ENCODE results near the gene SLC25A12. TPM values are rescaled to one million over a fixed set of nuclear protein-coding genes. Genes with fewer than 3 reads are reported as not detected.

The SLC25A12 gene
- total and polyA plus RNA-seq, 2 of the 13 experiments (the other 11 are each of a cell fraction or from before 2014, with no cell fraction given) = 8.1 to 15.9 TPM

- no peak for TF ChIP-seq ZNF142 (CRISPR knock-in tag; IDR thresholded peaks at IDR 0.05)
- no peak for TF ChIP-seq ZNF383 (CRISPR knock-in tag; IDR thresholded peaks at IDR 0.05; ENCODE audit: borderline replicate concordance)
- TF ChIP-seq ZNF614 (CRISPR knock-in tag; IDR thresholded peaks at IDR 0.05; ENCODE audit: borderline replicate concordance) = no peak
- TF ChIP-seq ZNF235 (CRISPR knock-in tag; IDR thresholded peaks at IDR 0.05; ENCODE audit: borderline replicate concordance) = no peak
- TF ChIP-seq, protein P1, sequence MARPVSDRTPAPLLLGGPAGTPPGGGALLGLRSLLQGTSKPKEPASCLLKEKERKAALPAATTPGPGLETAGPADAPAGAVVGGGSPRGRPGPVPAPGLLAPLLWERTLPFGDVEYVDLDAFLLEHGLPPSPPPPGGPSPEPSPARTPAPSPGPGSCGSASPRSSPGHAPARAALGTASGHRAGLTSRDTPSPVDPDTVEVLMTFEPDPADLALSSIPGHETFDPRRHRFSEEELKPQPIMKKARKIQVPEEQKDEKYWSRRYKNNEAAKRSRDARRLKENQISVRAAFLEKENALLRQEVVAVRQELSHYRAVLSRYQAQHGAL (CRISPR knock-in tag; IDR thresholded peaks at IDR 0.05; ENCODE audit: not compliant biosample characterization) = no peak
- no peak for TF ChIP-seq ZNF513 (CRISPR knock-in tag; conservative IDR thresholded peaks at IDR 0.05)
- no peak for TF ChIP-seq ZKSCAN8 (CRISPR knock-in tag; IDR thresholded peaks at IDR 0.05; ENCODE audit: borderline replicate concordance)
- TF ChIP-seq HOXA3 (CRISPR knock-in tag; IDR thresholded peaks at IDR 0.05) = no peak
- no peak for TF ChIP-seq ZNF607 (CRISPR knock-in tag; IDR thresholded peaks at IDR 0.05; ENCODE audit: borderline replicate concordance)
- no peak for TF ChIP-seq ZNF616 (CRISPR knock-in tag; IDR thresholded peaks at IDR 0.05; ENCODE audit: low read depth)
- TF ChIP-seq PAWR (CRISPR knock-in tag; IDR thresholded peaks at IDR 0.05; ENCODE audit: borderline replicate concordance) = no peak
- TF ChIP-seq SETDB1 (CRISPR knock-in tag; IDR thresholded peaks at IDR 0.05; ENCODE audit: borderline replicate concordance) = no peak
- TF ChIP-seq, protein P2, sequence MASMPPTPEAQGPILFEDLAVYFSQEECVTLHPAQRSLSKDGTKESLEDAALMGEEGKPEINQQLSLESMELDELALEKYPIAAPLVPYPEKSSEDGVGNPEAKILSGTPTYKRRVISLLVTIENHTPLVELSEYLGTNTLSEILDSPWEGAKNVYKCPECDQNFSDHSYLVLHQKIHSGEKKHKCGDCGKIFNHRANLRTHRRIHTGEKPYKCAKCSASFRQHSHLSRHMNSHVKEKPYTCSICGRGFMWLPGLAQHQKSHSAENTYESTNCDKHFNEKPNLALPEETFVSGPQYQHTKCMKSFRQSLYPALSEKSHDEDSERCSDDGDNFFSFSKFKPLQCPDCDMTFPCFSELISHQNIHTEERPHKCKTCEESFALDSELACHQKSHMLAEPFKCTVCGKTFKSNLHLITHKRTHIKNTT (CRISPR knock-in tag; IDR thresholded peaks at IDR 0.05) = no peak
- no peak for TF ChIP-seq MTA1 (CRISPR knock-in tag; IDR thresholded peaks at IDR 0.05; ENCODE audit: borderline replicate concordance)
- no peak for TF ChIP-seq ARID2 (CRISPR knock-in tag; IDR thresholded peaks at IDR 0.05; ENCODE audit: borderline replicate concordance)
- no peak for TF ChIP-seq U2AF1 (optimal IDR thresholded peaks at IDR 0.05; ENCODE audit: low read depth, low read length)
- no peak for TF ChIP-seq ZNF674 (CRISPR knock-in tag; IDR thresholded peaks at IDR 0.05; ENCODE audit: low read depth)
- no peak for TF ChIP-seq ZNF766 (CRISPR knock-in tag; IDR thresholded peaks at IDR 0.05; ENCODE audit: borderline replicate concordance)
- TF ChIP-seq EP300 (IDR thresholded peaks at IDR 0.05; ENCODE audit: low read depth in 2 of 2, low read length in 2 of 2) = peak in 1 of 2 experiments; percentile 23; a peak in 1 of 4 replicates
- no peak for TF ChIP-seq EP300 (CRISPR knock-in tag; IDR thresholded peaks at IDR 0.05; ENCODE audit: borderline replicate concordance)
Measured at GRCh38 chr2:171762879-171763573, 131.0 kb downstream of the SLC25A12 start (continued).
